Spleen (tissue), 11 donors: ENCODE data around the gene NAPEPLD. TPM values are rescaled to one million over a fixed set of nuclear protein-coding genes. Genes with fewer than 3 reads are reported as not detected.
"Not testable (repeated sequence)": the region's sequence is repeated elsewhere in the genome, so short reads cannot be mapped to it uniquely, and the experiment has no call there.

ENCODE experiments used
- DNase-seq: peaks from one replicate; pipeline ENCODE4 v3.0.0-alpha.2; 2020
- H3K27ac ChIP-seq, 8 donors: fragments of 200-600 bp; sonication (generic) in 7 of 8; 1 replicate in 4 of 8; 2 replicates in 4 of 8; pipeline versions ENCODE4 v1.5.0 to v1.8.0; 2016 to 2021; ENCODE audit warnings: inconsistent platforms in 4 of 8, mild to moderate bottlenecking in 4 of 8, moderate library complexity in 1 of 8
- H3K27me3 ChIP-seq, 7 donors: fragments of 200-600 bp; sonication (generic) in 6 of 7; replicated peaks in 1 of 7; 1 replicate in 4 of 7; 2 replicates in 3 of 7; pipeline versions ENCODE4 v1.5.0 to v1.8.0; 2016 to 2021; ENCODE audit warnings: inconsistent platforms in 3 of 7, mild to moderate bottlenecking in 1 of 7
- H3K36me3 ChIP-seq, 6 donors: fragments of 200-600 bp; sonication (generic) in 5 of 6; 1 replicate in 4 of 6; 2 replicates in 2 of 6; pipeline versions ENCODE4 v1.5.0 to v1.8.0; 2016 to 2021; ENCODE audit warnings: inconsistent platforms in 2 of 6
- H3K4me1 ChIP-seq, 6 donors: fragments of 200-600 bp; sonication (generic) in 5 of 6; 1 replicate in 3 of 6; 2 replicates in 3 of 6; pipeline versions ENCODE4 v1.5.0 to v1.8.0; 2016 to 2021; ENCODE audit warnings: inconsistent platforms in 3 of 6
- H3K4me3 ChIP-seq, 8 donors: fragments of 200-600 bp; sonication (generic) in 7 of 8; 1 replicate in 4 of 8; 2 replicates in 4 of 8; pipeline versions ENCODE4 v1.5.0 to v1.8.0; 2016 to 2021; ENCODE audit warnings: inconsistent platforms in 4 of 8, mild to moderate bottlenecking in 4 of 8, moderate library complexity in 2 of 8
- H3K9me3 ChIP-seq, 8 donors: fragments of 200-600 bp; sonication (generic) in 7 of 8; 1 replicate in 4 of 8; 2 replicates in 4 of 8; pipeline versions ENCODE4 v1.5.0 to v1.8.0; 2016 to 2021; ENCODE audit warnings: inconsistent platforms in 4 of 8
- CTCF ChIP-seq, 11 experiments: fragments of 200-600 bp in 7 of 11; fragments of 450-650 bp in 4 of 11; sonication (generic) in 4 of 11; IDR thresholded peaks in 8 of 11; conservative IDR thresholded peaks in 3 of 11; 1 replicate in 7 of 11; 2 replicates in 4 of 11; pipeline versions ENCODE4 v1.4.0 to v1.8.0; 2016 to 2021; ENCODE audit warnings: antibody characterized with exemption in 11 of 11, inconsistent platforms in 4 of 11, mild to moderate bottlenecking in 1 of 11
- POLR2A ChIP-seq, 3 donors: fragments of 450-650 bp; IDR thresholded peaks; one replicate each; pipeline ENCODE4 v1.5.1; 2017; ENCODE audit warnings: antibody characterized with exemption in 3 of 3, mild to moderate bottlenecking in 1 of 3
- POLR2AphosphoS5 ChIP-seq, 3 donors: sonication (generic); formaldehyde crosslinking; IDR thresholded peaks; one replicate each; pipeline ENCODE4 v1.5.1; 2017; ENCODE audit warnings: antibody characterized with exemption in 3 of 3
- WGBS, 5 donors: extraction: QIAGEN DNeasy Blood & Tissue Kit in 3 of 5; methylation state at CpG; one replicate each; pipeline versions ENCODE4 v1.1.5 to v1.1.7; 2013 to 2018; 5-methylcytosine and 5-hydroxymethylcytosine counted together
- intact Hi-C: fragments of 100-400 bp; cut with DNase I; formaldehyde crosslinking; loops from one replicate; pipeline ENCODE4 v1.15.0; 2023; ENCODE audit warnings: low total_unique reads
- polyA plus RNA-seq, 3 donors: library from polyadenylated mRNA; stranded (reverse); fragments of 200-250 nt; gene quantifications; one replicate each; pipeline ENCODE4 v1.2.1, GENCODE V29; 2013
- total RNA-seq, 7 donors: library from RNA; depleted of rRNA in 3 of 7; stranded (reverse); fragments of >200 nt in 3 of 7; fragmentation: NEBNext Ultra II Directional in 4 of 7; extraction: Animal tissue kit (Norgen Biotek cat#: 25700) in 4 of 7; gene quantifications; one replicate each; pipeline versions ENCODE4 v1.1.0 to v1.2.1, GENCODE V29; 2016 to 2021
- donor health status: healthy with polysubstance abuse.
- donor health status: DM: no; HTN: no; CAD: no; lungs with moderate emphysema.
- donor health status: DM: no; HTN: no; CAD: no.
- donor health status: Bipolar disorder and iron deficiency.
- donor health status: healthy.
- donor health status: DM: no; HTN: no; CAD: no.
- donor health status: DM: yes; HTN: yes; CAD: no.

Gene NAPEPLD
- total and polyA plus RNA-seq, 10 donors: 3.5 to 40.4 (median 24.2) TPM

GRCh38 chr7:103161998-103162616 lies 13.2 kb upstream of the NAPEPLD start:
- H3K36me3 ChIP-seq, H3K4me1 ChIP-seq, H3K27me3 ChIP-seq, intact Hi-C loops, H3K4me3 ChIP-seq, DNase-seq, H3K9me3 ChIP-seq: not testable (repeated sequence)
- WGBS, 5 donors: 62 to 82% (median 80%) methylated on average over 3 of the region's 3 CpGs
- peak overlapping the region in 2 of 8 donors; percentile 15 to 47 for H3K27ac ChIP-seq

GRCh38 chr7:103159072-103159471 lies 10.2 kb upstream of the NAPEPLD start:
- intact Hi-C loops, H3K27me3 ChIP-seq, H3K4me3 ChIP-seq, H3K27ac ChIP-seq, H3K9me3 ChIP-seq, H3K4me1 ChIP-seq, H3K36me3 ChIP-seq, DNase-seq: not testable (repeated sequence)
- 46 to 89% (median 53%) methylated on average over 1 of the region's 1 CpG for WGBS, 5 donors

- WGBS, 5 donors: 67 to 82% (median 74%) methylated on average over 8 of the region's 8 CpGs
- intact Hi-C loops: not testable (repeated sequence)
- H3K4me3 ChIP-seq: peak overlapping the region in 4 of 8 donors; percentile 7 to 57 (median 12)
These were observed 6.6 kb upstream of the NAPEPLD start for GRCh38 chr7:103155331-103156024.

GRCh38 chr7:103154042-103154441 lies 5.1 kb upstream of the NAPEPLD start:
- H3K4me1 ChIP-seq: peaks cover 0 to 14% (median 6%) of the 10 kb centered on the region in 6 donors
- H3K36me3 ChIP-seq: no peaks in the 10 kb centered on the region
- no peak overlapping the region for H3K4me3 ChIP-seq
- no peak overlapping the region for H3K27ac ChIP-seq
- intact Hi-C loops: no loop called here
- TF ChIP-seq CTCF (IDR thresholded peaks at IDR 0.05 in 8 of 11, conservative IDR thresholded peaks at IDR 0.05 in 3 of 11) (no peak), POLR2AphosphoS5 (IDR thresholded peaks at IDR 0.05) (no peak), POLR2A (IDR thresholded peaks at IDR 0.05) (no peak)
- no peak for DNase-seq
- no peaks in the 10 kb centered on the region for H3K9me3 ChIP-seq
- H3K27me3 ChIP-seq: no peaks in the 10 kb centered on the region
- WGBS, 5 donors: 77 to 95% (median 86%) methylated on average over 6 of the region's 6 CpGs

More at GRCh38 chr7:103155331-103156024, 6.6 kb upstream of the NAPEPLD start:
- H3K27ac ChIP-seq: peak overlapping the region in 3 of 8 donors; percentile 1 to 30 (median 9)
- H3K9me3 ChIP-seq, H3K36me3 ChIP-seq, DNase-seq, H3K4me1 ChIP-seq, H3K27me3 ChIP-seq: not testable (repeated sequence)

- H3K36me3 ChIP-seq, intact Hi-C loops, H3K27ac ChIP-seq, H3K27me3 ChIP-seq, H3K9me3 ChIP-seq, DNase-seq, H3K4me3 ChIP-seq: not testable (repeated sequence)
- peaks cover 3 to 22% (median 12%) of the 10 kb centered on the region in 6 donors for H3K4me1 ChIP-seq
- WGBS, 5 donors: 95 to 98% (median 96%) methylated on average over 23 of the region's 23 CpGs
These were observed 4.1 kb upstream of the NAPEPLD start for GRCh38 chr7:103152744-103153617.

- H3K4me3 ChIP-seq: not testable (repeated sequence)
These were observed 3.2 kb upstream of the NAPEPLD start for GRCh38 chr7:103151993-103152676.

More at GRCh38 chr7:103151993-103152676, 3.2 kb upstream of the NAPEPLD start:
- H3K27me3 ChIP-seq, DNase-seq, H3K9me3 ChIP-seq, intact Hi-C loops, H3K36me3 ChIP-seq, H3K27ac ChIP-seq: not testable (repeated sequence)
- H3K4me1 ChIP-seq: peaks cover 11 to 31% (median 21%) of the 10 kb centered on the region in 6 donors
- 94 to 97% (median 96%) methylated on average over 8 of the region's 8 CpGs for WGBS, 5 donors
